WTC11 (cell line): ENCODE results near the gene SMKR1. TPM values are rescaled to one million over a fixed set of nuclear protein-coding genes. Genes with fewer than 3 reads are reported as not detected.

Experiments used
- ATAC-seq: fragments of 200-7000 bp; cut with Tn5 transposase; 2 replicates; pipeline ENCODE4 v1.10.0; 2021; ENCODE audit warnings: mild to moderate bottlenecking, moderate library complexity
- CTCF ChIA-PET: fragments of 300-600 bp; sonication (Branson Sonifier 250); formaldehyde crosslinking; loops from one replicate; lab custom pipeline; 2021; ENCODE audit warnings: antibody characterized with exemption; lab: Charles Lee
- POLR2A ChIA-PET: fragments of 350-600 bp; sonication (Branson Sonifier 250); formaldehyde crosslinking; loops from one replicate; lab custom pipeline; 2021; ENCODE audit warnings: antibody characterized with exemption; lab: Charles Lee
- DNase-seq: peaks from one replicate; pipeline ENCODE4 v3.0.0; 2021; ENCODE audit warnings: low spot score
- H3K27ac Mint-ChIP-seq: 2 replicates; pipeline ENCODE4 v1.8.0; 2021; ENCODE audit warnings: mixed read lengths
- H3K27me3 Mint-ChIP-seq: 2 replicates; pipeline ENCODE4 v1.8.0; 2021; ENCODE audit warnings: low read depth, mild to moderate bottlenecking, moderate library complexity, mixed read lengths
- H3K36me3 Mint-ChIP-seq: 2 replicates; pipeline ENCODE4 v1.8.0; 2021; ENCODE audit warnings: mixed read lengths
- H3K4me1 Mint-ChIP-seq: 2 replicates; pipeline ENCODE4 v1.8.0; 2022; ENCODE audit warnings: mixed read lengths
- H3K4me3 Mint-ChIP-seq: 2 replicates; pipeline ENCODE4 v1.8.0; 2021; ENCODE audit warnings: mild to moderate bottlenecking, moderate library complexity, mixed read lengths
- H3K9me3 Mint-ChIP-seq: 2 replicates; pipeline ENCODE4 v1.8.0; 2021; ENCODE audit warnings: mixed read lengths
- NFATC4 ChIP-seq: fragments of 250-450 bp; sonication (Bioruptor Pico); IDR thresholded peaks from 2 replicates; pipeline ENCODE4 v1.9.0; 2021; ENCODE audit warnings: mild to moderate bottlenecking
- SMAD3 ChIP-seq: sonication (generic); formaldehyde crosslinking; IDR thresholded peaks from 2 replicates; pipeline ENCODE4 v1.8.0; 2022; ENCODE audit warnings: missing genetic modification reagents, mild to moderate bottlenecking, borderline replicate concordance
- ZNF138 ChIP-seq: sonication (generic); formaldehyde crosslinking; conservative IDR thresholded peaks from 2 replicates; pipeline ENCODE4 v1.8.1; 2022; ENCODE audit warnings: mild to moderate bottlenecking, moderate library complexity, missing genetic modification reagents
- total RNA-seq: library from RNA; stranded (reverse); gene quantifications from 3 replicates; pipeline ENCODE4 v1.2.3, GENCODE V29; 2021
- TF ChIP-seq, protein P1 (sequence below): fragments of 250-450 bp; sonication (Bioruptor Pico); conservative IDR thresholded peaks from 2 replicates; pipeline ENCODE4 v1.9.0; 2021; ENCODE audit warnings: mild to moderate bottlenecking
- TF ChIP-seq, protein P2 (sequence below): fragments of 250-450 bp; sonication (Bioruptor Pico); IDR thresholded peaks from 2 replicates; pipeline ENCODE4 v1.8.0; 2021; ENCODE audit warnings: mild to moderate bottlenecking
- TF ChIP-seq, protein P3 (sequence below): fragments of 200-600 bp; IDR thresholded peaks from 2 replicates; pipeline ENCODE4 v1.8.0; 2022; ENCODE audit warnings: antibody characterized with exemption
- TF ChIP-seq, protein P4 (sequence below): sonication (generic); formaldehyde crosslinking; IDR thresholded peaks from 2 replicates; pipeline ENCODE4 v1.8.1; 2022; ENCODE audit warnings: low read depth, mild to moderate bottlenecking, moderate library complexity, missing genetic modification reagents, borderline replicate concordance
- TF ChIP-seq, protein P5 (sequence below): sonication (generic); formaldehyde crosslinking; IDR thresholded peaks from 2 replicates; pipeline ENCODE4 v1.8.0; 2022; ENCODE audit warnings: mild to moderate bottlenecking, missing genetic modification reagents
- TF ChIP-seq, protein P6 (sequence below): sonication (generic); formaldehyde crosslinking; IDR thresholded peaks from 2 replicates; pipeline ENCODE4 v1.8.0; 2022; ENCODE audit warnings: missing genetic modification reagents
- TF ChIP-seq, protein P7 (sequence below): sonication (generic); formaldehyde crosslinking; IDR thresholded peaks from 2 replicates; pipeline ENCODE4 v1.8.1; 2023; ENCODE audit warnings: mild to moderate bottlenecking, missing genetic modification reagents, moderate library complexity
- TF ChIP-seq, protein P8 (sequence below): fragments of 250-450 bp; sonication (Bioruptor Pico); IDR thresholded peaks from 2 replicates; pipeline ENCODE4 v1.9.0; 2021; ENCODE audit warnings: mild to moderate bottlenecking
- TF ChIP-seq, protein P9 (sequence below): sonication (generic); formaldehyde crosslinking; IDR thresholded peaks from 2 replicates; pipeline ENCODE4 v1.8.1; 2023; ENCODE audit warnings: mild to moderate bottlenecking, missing genetic modification reagents, moderate library complexity
- TF ChIP-seq, protein P10 (sequence below): sonication (generic); formaldehyde crosslinking; IDR thresholded peaks from 2 replicates; pipeline ENCODE4 v1.8.1; 2022; ENCODE audit warnings: mild to moderate bottlenecking, missing genetic modification reagents, moderate library complexity, borderline replicate concordance

Gene SMKR1
- total RNA-seq, 1 experiment from 2014 or later, result 0.50 TPM

DNA sequence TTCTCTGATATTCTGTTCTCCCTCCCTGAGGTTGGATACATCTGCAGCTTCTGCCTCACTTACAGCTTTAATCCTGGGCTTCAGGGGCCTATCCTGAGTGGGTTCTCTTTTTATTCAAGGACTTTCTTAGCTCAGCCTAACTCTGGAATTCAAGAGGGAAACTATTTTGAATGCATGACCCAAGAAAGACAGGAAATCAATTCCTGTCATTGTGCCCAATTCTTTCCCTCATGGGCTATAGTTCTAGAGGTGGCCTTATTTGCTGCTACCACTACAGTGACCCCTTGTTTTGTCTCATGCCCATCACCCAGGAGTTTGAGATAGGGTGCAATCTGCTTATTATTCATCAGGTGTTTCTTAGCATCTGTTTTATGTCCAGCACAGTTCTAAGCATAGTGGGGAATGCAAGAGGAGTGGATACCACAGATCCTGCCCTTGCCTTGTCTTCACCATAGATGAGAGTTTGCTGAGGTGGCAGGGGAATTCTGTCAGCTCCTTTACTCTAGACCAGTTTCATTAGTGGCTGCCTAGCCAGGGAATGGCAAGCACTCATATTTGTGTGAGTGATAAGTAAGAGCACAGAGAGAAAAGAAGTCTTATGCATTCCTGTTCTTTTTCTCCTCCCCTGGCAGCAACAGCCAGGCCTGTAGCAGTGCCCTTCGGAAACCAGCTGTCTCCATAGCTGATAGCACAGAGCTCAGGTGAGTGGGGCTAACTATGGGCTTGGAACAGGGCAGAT, 48.7 kb upstream of the SMKR1 start:
- Mint-ChIP-seq H3K4me1 (no peaks in the 10 kb centered on the region), H3K36me3 (peaks cover 23% of the 10 kb centered on the region), H3K27ac (no peak overlapping the region), H3K4me3 (no peak overlapping the region), H3K9me3 (peaks cover 7% of the 10 kb centered on the region), H3K27me3 (no peaks in the 10 kb centered on the region)
- POLR2A ChIA-PET, result no interaction called here
- CTCF ChIA-PET, result no interaction called here
- no peak for DNase-seq
- no peak for ATAC-seq
- TF ChIP-seq, protein P1, sequence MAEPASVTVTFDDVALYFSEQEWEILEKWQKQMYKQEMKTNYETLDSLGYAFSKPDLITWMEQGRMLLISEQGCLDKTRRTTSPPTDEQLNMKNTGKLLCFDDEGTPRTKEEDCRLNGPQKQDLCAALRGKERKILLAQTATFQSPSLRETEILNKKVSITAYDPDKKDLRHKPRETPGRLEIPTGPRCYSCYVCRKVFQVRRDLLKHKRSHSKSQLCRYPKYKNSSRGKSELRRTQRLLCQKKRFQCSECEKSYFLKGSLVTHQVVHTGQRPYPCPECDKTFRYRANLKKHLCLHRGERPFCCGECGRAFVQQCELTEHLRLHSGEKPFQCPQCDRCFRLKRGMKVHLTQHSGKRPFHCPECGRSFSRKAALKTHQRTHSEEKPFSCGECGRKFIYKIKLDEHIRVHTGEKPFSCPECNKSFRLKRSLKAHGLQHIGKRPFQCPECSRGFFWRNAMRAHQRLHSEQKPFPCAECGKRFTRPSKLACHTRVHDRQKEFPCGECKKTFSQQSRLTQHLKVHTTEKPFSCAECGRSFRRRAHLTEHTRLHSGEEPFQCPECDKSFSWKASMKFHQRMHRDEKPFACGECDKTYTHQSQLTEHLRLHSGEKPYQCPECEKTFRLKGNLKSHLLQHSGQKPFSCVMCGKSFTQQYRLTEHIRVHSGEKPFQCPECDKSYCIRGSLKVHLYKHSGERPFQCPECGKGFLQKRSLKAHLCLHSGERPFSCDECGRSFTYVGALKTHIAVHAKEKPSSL (CRISPR knock-in tag), result no peak
- TF ChIP-seq, protein P2, sequence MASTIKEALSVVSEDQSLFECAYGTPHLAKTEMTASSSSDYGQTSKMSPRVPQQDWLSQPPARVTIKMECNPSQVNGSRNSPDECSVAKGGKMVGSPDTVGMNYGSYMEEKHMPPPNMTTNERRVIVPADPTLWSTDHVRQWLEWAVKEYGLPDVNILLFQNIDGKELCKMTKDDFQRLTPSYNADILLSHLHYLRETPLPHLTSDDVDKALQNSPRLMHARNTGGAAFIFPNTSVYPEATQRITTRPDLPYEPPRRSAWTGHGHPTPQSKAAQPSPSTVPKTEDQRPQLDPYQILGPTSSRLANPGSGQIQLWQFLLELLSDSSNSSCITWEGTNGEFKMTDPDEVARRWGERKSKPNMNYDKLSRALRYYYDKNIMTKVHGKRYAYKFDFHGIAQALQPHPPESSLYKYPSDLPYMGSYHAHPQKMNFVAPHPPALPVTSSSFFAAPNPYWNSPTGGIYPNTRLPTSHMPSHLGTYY (CRISPR knock-in tag), result no peak
- TF ChIP-seq, protein P3, sequence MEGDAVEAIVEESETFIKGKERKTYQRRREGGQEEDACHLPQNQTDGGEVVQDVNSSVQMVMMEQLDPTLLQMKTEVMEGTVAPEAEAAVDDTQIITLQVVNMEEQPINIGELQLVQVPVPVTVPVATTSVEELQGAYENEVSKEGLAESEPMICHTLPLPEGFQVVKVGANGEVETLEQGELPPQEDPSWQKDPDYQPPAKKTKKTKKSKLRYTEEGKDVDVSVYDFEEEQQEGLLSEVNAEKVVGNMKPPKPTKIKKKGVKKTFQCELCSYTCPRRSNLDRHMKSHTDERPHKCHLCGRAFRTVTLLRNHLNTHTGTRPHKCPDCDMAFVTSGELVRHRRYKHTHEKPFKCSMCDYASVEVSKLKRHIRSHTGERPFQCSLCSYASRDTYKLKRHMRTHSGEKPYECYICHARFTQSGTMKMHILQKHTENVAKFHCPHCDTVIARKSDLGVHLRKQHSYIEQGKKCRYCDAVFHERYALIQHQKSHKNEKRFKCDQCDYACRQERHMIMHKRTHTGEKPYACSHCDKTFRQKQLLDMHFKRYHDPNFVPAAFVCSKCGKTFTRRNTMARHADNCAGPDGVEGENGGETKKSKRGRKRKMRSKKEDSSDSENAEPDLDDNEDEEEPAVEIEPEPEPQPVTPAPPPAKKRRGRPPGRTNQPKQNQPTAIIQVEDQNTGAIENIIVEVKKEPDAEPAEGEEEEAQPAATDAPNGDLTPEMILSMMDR, result no peak
- TF ChIP-seq, protein P4, sequence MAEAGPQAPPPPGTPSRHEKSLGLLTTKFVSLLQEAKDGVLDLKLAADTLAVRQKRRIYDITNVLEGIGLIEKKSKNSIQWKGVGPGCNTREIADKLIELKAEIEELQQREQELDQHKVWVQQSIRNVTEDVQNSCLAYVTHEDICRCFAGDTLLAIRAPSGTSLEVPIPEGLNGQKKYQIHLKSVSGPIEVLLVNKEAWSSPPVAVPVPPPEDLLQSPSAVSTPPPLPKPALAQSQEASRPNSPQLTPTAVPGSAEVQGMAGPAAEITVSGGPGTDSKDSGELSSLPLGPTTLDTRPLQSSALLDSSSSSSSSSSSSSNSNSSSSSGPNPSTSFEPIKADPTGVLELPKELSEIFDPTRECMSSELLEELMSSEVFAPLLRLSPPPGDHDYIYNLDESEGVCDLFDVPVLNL (CRISPR knock-in tag), result no peak
- TF ChIP-seq, protein P5, sequence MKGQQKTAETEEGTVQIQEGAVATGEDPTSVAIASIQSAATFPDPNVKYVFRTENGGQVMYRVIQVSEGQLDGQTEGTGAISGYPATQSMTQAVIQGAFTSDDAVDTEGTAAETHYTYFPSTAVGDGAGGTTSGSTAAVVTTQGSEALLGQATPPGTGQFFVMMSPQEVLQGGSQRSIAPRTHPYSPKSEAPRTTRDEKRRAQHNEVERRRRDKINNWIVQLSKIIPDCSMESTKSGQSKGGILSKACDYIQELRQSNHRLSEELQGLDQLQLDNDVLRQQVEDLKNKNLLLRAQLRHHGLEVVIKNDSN (CRISPR knock-in tag), result no peak
- TF ChIP-seq, protein P6, sequence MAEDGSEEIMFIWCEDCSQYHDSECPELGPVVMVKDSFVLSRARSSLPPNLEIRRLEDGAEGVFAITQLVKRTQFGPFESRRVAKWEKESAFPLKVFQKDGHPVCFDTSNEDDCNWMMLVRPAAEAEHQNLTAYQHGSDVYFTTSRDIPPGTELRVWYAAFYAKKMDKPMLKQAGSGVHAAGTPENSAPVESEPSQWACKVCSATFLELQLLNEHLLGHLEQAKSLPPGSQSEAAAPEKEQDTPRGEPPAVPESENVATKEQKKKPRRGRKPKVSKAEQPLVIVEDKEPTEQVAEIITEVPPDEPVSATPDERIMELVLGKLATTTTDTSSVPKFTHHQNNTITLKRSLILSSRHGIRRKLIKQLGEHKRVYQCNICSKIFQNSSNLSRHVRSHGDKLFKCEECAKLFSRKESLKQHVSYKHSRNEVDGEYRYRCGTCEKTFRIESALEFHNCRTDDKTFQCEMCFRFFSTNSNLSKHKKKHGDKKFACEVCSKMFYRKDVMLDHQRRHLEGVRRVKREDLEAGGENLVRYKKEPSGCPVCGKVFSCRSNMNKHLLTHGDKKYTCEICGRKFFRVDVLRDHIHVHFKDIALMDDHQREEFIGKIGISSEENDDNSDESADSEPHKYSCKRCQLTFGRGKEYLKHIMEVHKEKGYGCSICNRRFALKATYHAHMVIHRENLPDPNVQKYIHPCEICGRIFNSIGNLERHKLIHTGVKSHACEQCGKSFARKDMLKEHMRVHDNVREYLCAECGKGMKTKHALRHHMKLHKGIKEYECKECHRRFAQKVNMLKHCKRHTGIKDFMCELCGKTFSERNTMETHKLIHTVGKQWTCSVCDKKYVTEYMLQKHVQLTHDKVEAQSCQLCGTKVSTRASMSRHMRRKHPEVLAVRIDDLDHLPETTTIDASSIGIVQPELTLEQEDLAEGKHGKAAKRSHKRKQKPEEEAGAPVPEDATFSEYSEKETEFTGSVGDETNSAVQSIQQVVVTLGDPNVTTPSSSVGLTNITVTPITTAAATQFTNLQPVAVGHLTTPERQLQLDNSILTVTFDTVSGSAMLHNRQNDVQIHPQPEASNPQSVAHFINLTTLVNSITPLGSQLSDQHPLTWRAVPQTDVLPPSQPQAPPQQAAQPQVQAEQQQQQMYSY (CRISPR knock-in tag), result no peak
- no peak for TF ChIP-seq NFATC4 (CRISPR knock-in tag)
- TF ChIP-seq, protein P7, sequence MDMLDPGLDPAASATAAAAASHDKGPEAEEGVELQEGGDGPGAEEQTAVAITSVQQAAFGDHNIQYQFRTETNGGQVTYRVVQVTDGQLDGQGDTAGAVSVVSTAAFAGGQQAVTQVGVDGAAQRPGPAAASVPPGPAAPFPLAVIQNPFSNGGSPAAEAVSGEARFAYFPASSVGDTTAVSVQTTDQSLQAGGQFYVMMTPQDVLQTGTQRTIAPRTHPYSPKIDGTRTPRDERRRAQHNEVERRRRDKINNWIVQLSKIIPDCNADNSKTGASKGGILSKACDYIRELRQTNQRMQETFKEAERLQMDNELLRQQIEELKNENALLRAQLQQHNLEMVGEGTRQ (CRISPR knock-in tag), result no peak

DNA sequence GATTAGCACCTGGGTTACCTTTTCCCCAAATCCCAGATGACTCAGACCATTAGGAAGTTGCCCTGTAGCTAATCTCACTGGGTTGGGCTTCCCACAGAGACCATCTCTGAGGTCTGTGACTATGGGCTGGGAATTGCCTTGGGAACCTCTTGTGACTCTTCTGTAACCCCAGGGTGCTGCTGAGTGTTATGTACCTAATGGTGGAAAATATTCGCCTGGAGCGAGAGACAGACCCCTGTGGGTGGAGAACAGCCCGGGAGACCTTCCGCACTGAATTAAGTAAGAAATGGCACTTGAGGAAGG, 48.1 kb upstream of the SMKR1 start:
- H3K9me3 Mint-ChIP-seq, result peaks cover 2% of the 10 kb centered on the region
- CTCF ChIA-PET, result no interaction called here
- H3K4me3 Mint-ChIP-seq, result no peak overlapping the region
- POLR2A ChIA-PET, result no interaction called here
- peaks cover 21% of the 10 kb centered on the region for H3K36me3 Mint-ChIP-seq
- ATAC-seq (no peak), DNase-seq (no peak)
- no peak overlapping the region for H3K27ac Mint-ChIP-seq
- no peaks in the 10 kb centered on the region for H3K4me1 Mint-ChIP-seq
- H3K27me3 Mint-ChIP-seq, result no peaks in the 10 kb centered on the region
- TF ChIP-seq, protein P8, sequence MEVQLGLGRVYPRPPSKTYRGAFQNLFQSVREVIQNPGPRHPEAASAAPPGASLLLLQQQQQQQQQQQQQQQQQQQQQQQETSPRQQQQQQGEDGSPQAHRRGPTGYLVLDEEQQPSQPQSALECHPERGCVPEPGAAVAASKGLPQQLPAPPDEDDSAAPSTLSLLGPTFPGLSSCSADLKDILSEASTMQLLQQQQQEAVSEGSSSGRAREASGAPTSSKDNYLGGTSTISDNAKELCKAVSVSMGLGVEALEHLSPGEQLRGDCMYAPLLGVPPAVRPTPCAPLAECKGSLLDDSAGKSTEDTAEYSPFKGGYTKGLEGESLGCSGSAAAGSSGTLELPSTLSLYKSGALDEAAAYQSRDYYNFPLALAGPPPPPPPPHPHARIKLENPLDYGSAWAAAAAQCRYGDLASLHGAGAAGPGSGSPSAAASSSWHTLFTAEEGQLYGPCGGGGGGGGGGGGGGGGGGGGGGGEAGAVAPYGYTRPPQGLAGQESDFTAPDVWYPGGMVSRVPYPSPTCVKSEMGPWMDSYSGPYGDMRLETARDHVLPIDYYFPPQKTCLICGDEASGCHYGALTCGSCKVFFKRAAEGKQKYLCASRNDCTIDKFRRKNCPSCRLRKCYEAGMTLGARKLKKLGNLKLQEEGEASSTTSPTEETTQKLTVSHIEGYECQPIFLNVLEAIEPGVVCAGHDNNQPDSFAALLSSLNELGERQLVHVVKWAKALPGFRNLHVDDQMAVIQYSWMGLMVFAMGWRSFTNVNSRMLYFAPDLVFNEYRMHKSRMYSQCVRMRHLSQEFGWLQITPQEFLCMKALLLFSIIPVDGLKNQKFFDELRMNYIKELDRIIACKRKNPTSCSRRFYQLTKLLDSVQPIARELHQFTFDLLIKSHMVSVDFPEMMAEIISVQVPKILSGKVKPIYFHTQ, result no peak
- no peak for TF ChIP-seq SMAD3 (CRISPR knock-in tag)
- TF ChIP-seq, protein P2 (CRISPR knock-in tag), result no peak
- no peak for TF ChIP-seq ZNF138 (CRISPR knock-in tag)
- TF ChIP-seq, protein P9, sequence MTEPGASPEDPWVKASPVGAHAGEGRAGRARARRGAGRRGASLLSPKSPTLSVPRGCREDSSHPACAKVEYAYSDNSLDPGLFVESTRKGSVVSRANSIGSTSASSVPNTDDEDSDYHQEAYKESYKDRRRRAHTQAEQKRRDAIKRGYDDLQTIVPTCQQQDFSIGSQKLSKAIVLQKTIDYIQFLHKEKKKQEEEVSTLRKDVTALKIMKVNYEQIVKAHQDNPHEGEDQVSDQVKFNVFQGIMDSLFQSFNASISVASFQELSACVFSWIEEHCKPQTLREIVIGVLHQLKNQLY (CRISPR knock-in tag), result no peak
- TF ChIP-seq, protein P10, sequence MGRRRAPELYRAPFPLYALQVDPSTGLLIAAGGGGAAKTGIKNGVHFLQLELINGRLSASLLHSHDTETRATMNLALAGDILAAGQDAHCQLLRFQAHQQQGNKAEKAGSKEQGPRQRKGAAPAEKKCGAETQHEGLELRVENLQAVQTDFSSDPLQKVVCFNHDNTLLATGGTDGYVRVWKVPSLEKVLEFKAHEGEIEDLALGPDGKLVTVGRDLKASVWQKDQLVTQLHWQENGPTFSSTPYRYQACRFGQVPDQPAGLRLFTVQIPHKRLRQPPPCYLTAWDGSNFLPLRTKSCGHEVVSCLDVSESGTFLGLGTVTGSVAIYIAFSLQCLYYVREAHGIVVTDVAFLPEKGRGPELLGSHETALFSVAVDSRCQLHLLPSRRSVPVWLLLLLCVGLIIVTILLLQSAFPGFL (CRISPR knock-in tag), result no peak
